HG03060 (cell line): ENCODE measurements around the gene GNL3.
"Not testable (repeated sequence)": the region's sequence is repeated elsewhere in the genome, so short reads cannot be mapped to it uniquely, and the experiment has no call there.

Experiments
- ATAC-seq: cut with Tn5 transposase; IDR thresholded peaks from one replicate; pipeline ENCODE4 v1.9.1; 2021; ENCODE audit warnings: low read depth, moderate number of reproducible peaks; ENCODE audit not compliant: unreplicated experiment

The GNL3 gene

DNA sequence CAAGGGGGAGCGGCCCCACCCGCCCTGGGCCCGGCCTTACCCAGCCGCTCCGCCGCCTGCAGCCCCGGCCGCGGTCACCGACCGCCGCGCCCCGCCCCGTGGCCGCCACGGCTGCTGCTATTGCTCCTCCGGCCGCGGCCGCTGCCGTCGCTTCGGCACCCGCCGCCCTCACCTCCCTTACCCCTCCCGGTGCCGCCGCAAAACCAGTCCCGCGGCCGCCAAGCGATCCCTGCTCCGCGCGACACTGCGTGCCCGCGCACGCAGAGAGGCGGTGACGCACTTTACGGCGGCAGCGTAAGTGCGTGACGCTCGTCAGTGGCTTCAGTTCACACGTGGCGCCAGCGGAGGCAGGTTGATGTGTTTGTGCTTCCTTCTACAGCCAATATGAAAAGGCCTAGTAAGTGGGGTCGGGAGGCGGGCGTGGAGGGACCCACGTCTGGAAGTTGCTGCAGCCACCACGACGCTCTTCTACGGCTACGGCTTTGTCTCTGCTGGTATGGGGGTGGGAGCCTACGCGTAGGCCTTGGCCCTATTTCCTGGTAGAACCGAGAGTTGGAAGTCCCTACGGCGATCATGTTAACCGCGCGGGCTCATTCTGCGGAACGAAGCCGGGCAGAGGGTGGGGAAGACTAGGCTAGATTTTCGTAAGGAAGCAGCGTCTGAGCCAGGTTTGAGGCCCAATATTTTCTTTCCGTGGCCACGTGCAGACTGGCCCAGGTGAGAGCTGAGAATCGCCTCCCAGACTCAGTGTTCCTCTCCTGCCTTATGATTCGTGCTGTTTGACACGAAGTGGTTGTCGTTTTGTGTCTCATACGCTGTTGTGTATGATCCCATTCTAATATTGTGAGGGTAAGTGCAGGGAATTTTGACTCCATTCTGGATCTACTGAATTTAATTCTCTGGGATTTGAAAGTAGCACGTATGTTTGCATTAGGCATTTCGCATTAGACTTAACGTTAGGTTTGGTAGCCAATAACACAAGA, at the start of gene GNL3, which contains the start of gene PBRM1:
GNL3 (plus strand) TSS at position 324 of the 983 bp plus-strand sequence; CDS start at position 385, 61 bp downstream.
PBRM1 (minus strand) TSS at position 205 of the 983 bp plus-strand sequence.
- peak; percentile 77 for ATAC-seq

GRCh38 chr3:52636673-52637072, 49.2 kb upstream of the GNL3 start:
- no peak for ATAC-seq

- ATAC-seq = no peak
Measured at GRCh38 chr3:52645549-52645948, 40.3 kb upstream of the GNL3 start.

DNA sequence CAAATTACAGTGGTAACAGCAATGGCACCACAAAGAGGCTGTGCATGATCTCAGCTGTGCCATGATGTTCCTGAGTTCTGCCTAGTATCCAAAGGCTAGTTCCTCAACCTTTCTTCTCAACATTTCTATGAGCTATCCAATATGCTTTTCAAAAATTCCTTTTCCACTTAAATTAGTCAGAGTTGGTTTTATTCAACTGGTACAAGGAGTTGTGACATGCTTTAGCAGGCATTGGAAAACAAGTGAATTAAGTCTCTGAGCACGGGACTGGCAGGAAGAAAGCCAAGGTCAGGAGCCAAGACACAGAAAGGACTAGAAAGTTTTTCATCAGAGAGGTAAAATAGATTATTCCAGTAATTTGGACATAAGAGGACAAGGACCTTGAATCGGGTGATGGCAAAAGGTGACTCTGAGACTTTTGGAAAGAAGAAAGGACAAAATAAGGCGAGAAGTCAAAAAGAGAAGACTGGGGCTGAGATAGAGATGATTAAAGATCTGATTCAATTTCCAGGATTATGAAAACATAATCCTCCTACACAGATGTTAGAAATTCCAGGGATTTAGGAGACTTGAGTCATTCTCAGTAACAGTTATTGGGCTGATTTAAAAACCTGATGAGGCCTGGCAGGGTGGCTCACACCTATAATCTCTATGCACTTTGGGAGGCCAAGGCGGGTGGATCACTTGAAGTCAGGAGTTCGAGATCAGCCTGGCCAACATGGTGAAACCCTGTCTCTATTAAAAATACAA, 36.2 kb upstream of the GNL3 start:
- ATAC-seq = no peak

DNA sequence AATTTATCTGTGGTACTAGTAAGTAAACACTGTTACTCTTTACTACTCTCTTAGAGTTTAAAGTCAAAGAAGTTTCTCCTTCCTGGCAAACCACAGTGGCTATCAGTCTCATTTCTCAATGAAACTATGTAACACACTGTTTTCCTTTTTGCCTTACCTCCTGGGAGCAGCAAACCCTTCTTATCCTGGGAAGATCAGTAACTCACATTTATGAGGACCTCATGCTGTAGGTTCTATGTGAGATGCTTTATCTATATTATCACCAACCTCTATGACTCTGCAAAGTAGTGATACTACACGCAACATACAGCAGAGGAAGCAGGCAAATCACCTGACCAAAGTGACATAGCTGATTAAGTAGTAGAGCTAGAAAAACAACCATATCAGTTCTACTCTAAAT, 35.4 kb upstream of the GNL3 start:
- no peak for ATAC-seq

- no peak for ATAC-seq
Measured at GRCh38 chr3:52651592-52651991, 34.2 kb upstream of the GNL3 start.

DNA sequence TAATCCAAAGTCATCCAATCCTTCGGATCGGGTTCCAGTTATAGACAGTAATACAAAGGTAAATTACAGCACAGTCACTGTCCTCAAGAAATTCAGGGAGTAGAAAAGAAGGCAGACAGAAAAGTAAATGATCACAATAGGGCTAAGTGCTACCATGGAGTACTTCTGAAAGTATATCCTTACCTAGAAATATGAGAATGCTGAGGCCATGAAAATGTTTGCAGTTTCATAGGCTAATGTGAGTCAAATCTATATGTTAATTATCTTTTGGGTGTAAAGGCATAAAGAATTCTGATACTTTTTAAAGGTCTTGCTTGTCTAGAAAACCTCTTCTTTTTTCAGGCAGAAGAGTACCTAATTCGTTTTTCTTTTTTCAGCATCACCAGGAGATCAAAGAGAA, 29.9 kb upstream of the GNL3 start:
- no peak for ATAC-seq

DNA sequence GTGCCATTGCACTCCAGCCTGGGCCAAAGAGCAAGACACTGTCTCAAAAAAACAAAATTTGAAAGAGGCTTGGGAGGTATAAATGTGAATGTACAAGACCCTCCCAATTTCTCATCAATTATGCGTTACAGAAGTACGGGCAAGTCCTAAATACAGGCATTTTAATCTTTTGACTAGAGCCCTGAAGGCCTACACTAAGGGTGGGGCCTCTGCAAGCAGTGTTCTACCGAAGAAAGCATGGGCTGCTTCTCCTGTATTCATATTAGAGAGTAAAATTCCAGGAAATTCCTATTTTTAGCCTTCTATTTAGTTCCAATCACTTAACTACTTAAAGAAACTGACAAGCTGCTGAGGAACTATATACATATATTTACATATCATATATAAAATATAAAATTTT, 25.8 kb upstream of the GNL3 start:
- ATAC-seq = no peak

- ATAC-seq = no peak
Measured at GRCh38 chr3:52663098-52663497, 22.7 kb upstream of the GNL3 start.

GRCh38 chr3:52670621-52671521, 15.0 kb upstream of the GNL3 start:
- ATAC-seq = peak; percentile 75

GRCh38 chr3:52671676-52672075, 14.2 kb upstream of the GNL3 start:
- ATAC-seq = no peak

- ATAC-seq = not testable (repeated sequence)
Measured at GRCh38 chr3:52676201-52676600, 9.6 kb upstream of the GNL3 start.

GRCh38 chr3:52678265-52679198, 7.3 kb upstream of the GNL3 start:
- no peak for ATAC-seq

GRCh38 chr3:52679199-52679538, 6.7 kb upstream of the GNL3 start:
- no peak for ATAC-seq

GRCh38 chr3:52679811-52680210, 6.0 kb upstream of the GNL3 start:
- ATAC-seq = no peak

DNA sequence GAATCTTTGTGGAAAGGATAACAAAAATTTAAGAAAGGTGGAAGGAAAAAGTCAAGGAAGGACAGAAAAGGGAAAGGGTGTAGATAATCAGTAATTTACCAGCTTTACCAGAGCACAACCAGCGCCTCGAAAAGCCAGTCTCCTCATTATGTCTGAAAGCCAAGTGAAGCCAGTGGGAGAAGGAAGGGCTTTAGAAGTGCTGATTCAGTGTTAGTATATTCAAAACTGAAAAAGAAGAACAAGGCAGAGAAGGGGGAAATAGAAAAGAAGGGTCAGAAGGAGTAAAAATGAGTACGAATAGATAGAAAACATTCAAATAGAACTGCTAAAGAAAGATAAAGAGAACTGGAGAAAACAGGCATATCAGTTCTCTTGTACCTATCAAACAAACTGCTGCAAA, 4.2 kb upstream of the GNL3 start:
- ATAC-seq = no peak

DNA sequence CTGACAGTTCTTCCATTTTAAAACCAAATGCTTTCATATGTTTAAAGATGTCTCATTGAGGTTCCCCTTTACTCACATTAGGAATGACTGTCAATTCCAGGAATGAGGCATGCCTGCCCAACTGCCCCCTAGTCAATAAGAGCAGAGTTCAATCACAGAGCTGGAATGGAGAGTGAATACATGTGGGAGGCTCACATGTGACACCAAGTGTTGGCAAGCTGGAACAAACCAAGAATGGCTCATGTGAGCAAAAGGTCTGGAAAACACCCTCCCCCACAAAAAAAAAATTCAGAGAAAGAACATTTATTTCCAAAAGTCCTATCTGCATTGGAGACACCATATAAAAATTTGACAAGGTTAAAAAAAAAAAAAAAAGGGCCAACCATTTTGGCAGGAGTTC, 3.8 kb upstream of the GNL3 start:
- no peak for ATAC-seq

DNA sequence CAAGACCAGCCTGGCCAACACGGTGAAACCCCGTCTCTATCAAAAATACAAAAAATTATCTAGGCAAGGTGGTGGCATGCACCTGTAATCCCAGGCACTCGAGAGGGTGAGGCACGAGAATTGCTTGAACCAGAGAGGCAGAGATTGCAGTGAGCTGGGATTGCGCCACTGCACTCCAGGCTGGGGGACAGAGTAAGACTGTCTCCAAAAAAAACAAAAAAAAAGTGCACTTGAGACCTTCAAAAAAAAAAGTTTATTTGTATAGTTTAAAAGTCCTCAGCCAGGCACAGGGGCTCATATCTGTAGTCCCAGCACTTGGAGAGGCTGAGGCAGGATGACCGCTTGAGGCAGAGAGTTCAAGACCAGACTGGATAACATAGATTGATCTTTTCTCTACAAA, 2.2 kb upstream of the GNL3 start:
- no peak for ATAC-seq

- no peak for ATAC-seq
Measured at GRCh38 chr3:52684184-52684583, 1.6 kb upstream of the GNL3 start.
